ENCODE measurements around the gene IER2. TPM values are rescaled to one million over a fixed set of nuclear protein-coding genes. Genes with fewer than 3 reads are reported as not detected.

The IER2 gene
- total and polyA plus RNA-seq, 10 donors, result 56.7 to 131 (median 89.5) TPM

DNA sequence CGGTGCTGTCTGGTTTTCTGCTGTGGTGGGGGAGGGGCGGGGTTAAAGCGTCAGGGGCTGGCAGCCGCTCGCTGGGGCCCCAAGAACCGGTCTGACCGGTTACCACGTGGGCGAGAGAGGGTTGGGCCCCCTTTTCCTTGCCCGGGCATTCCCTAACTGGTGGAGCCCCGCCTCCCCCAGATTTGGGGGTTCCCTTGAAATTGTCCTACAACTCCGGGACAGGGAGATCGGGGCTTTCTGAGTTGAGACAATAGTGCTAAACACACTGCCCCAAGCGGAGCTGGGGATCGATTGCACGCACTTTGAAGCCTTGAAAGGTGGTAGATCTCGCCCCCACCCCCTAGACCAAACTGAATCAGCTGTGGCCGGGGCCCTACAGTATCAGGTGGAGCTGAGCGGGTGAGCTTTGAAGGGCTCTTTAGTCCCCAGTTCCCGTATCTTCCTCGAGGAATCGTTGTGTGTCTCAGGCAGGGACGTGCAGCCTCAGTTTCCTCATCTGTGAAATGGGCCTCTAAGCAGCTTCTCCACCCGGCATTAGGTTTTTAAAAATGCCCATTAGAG lies 4.8 kb downstream of the IER2 start:
- peak overlapping the region; percentile 94 to 100 (median 98) for H3K27ac ChIP-seq
- H3K9me3 ChIP-seq, result no peaks in the 10 kb centered on the region
- TF ChIP-seq POLR2A (IDR thresholded peaks at IDR 0.05), result no peak
- TF ChIP-seq, protein P1, sequence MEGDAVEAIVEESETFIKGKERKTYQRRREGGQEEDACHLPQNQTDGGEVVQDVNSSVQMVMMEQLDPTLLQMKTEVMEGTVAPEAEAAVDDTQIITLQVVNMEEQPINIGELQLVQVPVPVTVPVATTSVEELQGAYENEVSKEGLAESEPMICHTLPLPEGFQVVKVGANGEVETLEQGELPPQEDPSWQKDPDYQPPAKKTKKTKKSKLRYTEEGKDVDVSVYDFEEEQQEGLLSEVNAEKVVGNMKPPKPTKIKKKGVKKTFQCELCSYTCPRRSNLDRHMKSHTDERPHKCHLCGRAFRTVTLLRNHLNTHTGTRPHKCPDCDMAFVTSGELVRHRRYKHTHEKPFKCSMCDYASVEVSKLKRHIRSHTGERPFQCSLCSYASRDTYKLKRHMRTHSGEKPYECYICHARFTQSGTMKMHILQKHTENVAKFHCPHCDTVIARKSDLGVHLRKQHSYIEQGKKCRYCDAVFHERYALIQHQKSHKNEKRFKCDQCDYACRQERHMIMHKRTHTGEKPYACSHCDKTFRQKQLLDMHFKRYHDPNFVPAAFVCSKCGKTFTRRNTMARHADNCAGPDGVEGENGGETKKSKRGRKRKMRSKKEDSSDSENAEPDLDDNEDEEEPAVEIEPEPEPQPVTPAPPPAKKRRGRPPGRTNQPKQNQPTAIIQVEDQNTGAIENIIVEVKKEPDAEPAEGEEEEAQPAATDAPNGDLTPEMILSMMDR (IDR thresholded peaks at IDR 0.05 in 8 of 11, conservative IDR thresholded peaks at IDR 0.05 in 3 of 11), result peak in 5 of 11 experiments; percentile 0 to 39 (median 15)
- TF ChIP-seq POLR2AphosphoS5 (IDR thresholded peaks at IDR 0.05), result peak in 1 of 3 donors; percentile 38
- peaks cover 21 to 68% (median 45%) of the 10 kb centered on the region in 6 donors for H3K4me1 ChIP-seq
- 1 to 2% (median 2%) methylated on average over 18 to 24 of the region's 24 CpGs for WGBS, 5 donors
- H3K36me3 ChIP-seq, result no peaks in the 10 kb centered on the region
- intact Hi-C loops (cut with DNase I; ENCODE audit: low total_unique reads), result loop anchor here (5.0 kb wide), 1 partner anchor 53 kb away; the partner anchor contains the start of gene LYL1
- peak overlapping the region; percentile 86 to 99 (median 97) for H3K4me3 ChIP-seq
- H3K27me3 ChIP-seq (replicated peaks in 1 of 7), result no peaks in the 10 kb centered on the region
- DNase-seq, result peak; percentile 91

DNA sequence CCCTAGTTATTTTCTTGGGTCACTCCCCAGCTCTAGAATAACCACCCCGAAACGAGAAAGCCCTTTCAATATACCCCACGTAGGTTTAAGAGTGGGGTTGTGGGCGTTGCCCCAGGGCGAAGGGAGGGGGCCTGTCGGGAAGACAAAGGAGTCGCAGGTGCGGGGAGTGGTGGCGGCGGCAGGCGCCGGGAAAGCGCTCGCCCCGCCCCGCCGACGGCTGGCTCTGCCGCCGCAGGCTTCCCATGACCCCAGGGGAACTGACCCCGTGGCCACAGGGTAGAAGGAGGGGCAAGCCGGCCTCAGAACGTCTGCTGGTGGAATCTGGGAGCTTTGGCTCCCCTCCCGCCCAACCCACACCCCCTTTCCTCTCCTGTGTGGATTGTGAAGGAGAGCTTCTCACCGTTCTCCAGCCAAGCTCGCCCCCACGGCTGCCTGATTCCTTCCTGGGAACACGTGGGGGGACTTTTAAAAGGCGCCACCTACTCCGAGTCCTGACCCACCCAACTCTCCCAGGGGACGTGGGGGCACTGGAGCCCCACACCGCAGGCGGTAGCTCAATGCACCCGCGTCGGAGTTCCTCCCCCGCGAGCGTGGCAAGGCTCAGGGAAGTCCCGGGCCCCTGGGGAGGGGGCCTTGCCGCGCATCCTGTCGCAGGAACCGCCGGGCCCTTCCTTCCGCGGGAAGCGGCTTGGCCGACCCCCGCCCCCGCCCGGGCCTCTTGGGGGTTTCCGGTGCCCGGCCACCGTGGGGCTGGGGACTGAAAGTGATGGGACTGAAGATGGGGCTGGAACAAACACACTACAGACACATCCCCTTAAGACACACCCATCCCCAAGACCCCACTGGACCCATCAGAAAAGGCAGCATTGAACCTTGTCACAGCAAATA lies 5.5 kb downstream of the IER2 start:
- Histone ChIP-seq H3K36me3 (no peaks in the 10 kb centered on the region), H3K4me1 (peaks cover 21 to 75% (median 50%) of the 10 kb centered on the region in 6 donors), H3K4me3 (peak overlapping the region; percentile 86 to 99 (median 97)), H3K27me3 (replicated peaks in 1 of 7) (no peaks in the 10 kb centered on the region), H3K9me3 (no peaks in the 10 kb centered on the region), H3K27ac (peak overlapping the region; percentile 94 to 100 (median 98))
- peak; percentile 98 for DNase-seq
- intact Hi-C loops (cut with DNase I; ENCODE audit: low total_unique reads), result no loop called here
- WGBS, 5 donors, result 0 to 2% (median 1%) methylated on average over 25 to 55 of the region's 55 CpGs
- TF ChIP-seq POLR2A (IDR thresholded peaks at IDR 0.05) (no peak), POLR2AphosphoS5 (IDR thresholded peaks at IDR 0.05) (peak; percentile 81 to 94 (median 87))
- TF ChIP-seq, protein P1 (IDR thresholded peaks at IDR 0.05 in 8 of 11, conservative IDR thresholded peaks at IDR 0.05 in 3 of 11), result peak in 1 of 11 experiments; percentile 8

DNA sequence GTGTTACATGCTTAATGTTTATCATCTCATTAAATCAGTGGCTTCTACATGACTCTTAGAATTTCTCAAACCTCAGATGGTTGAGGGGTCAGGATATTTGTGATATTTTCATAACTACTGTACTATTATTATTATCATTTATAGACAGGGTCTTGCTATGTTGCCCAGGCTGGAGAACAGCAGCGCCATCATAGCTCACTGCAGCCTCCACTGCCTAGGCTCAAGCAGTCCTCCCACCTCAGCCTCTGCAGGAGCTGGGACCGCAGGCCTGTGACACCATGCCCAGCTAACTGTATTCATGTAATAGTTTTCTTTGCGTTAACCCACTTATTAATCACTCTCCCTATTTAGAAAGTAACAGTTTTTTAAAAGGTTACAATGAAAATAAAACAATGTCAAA lies 9.5 kb downstream of the IER2 start:
- peak overlapping the region in 1 of 8 donors; percentile 99 for H3K27ac ChIP-seq

More for the DNA sequence above, 9.5 kb downstream of the IER2 start:
- Histone ChIP-seq H3K4me1 (peaks cover 50 to 100% (median 82%) of the 10 kb centered on the region in 6 donors), H3K9me3 (no peaks in the 10 kb centered on the region), H3K27me3 (replicated peaks in 1 of 7) (no peaks in the 10 kb centered on the region), H3K36me3 (no peaks in the 10 kb centered on the region), H3K4me3 (no peak overlapping the region)
- no peak for DNase-seq
- 94 to 96% (median 95%) methylated on average over 3 of the region's 3 CpGs for WGBS, 5 donors
- intact Hi-C loops (cut with DNase I; ENCODE audit: low total_unique reads), result no loop called here
- no peak for TF ChIP-seq POLR2AphosphoS5 (IDR thresholded peaks at IDR 0.05)
- TF ChIP-seq POLR2A (IDR thresholded peaks at IDR 0.05), result no peak
- TF ChIP-seq, protein P1 (IDR thresholded peaks at IDR 0.05 in 8 of 11, conservative IDR thresholded peaks at IDR 0.05 in 3 of 11), result no peak

All from spleen (tissue), 11 donors.